NCI-H510A (cell line): ENCODE results near the gene ERBB3.
A peak's percentile ranks its signal among the peaks of the same experiment; 100 is the strongest.
"Not testable (repeated sequence)": the region's sequence is repeated elsewhere in the genome, so short reads cannot be mapped to it uniquely, and the experiment has no call there.

Experiments used
- DNase-seq: peaks from one replicate; lab custom pipeline; 2025; lab: John Stamatoyannopoulos, UW

ERBB3 gene

GRCh38 chr12:56116267-56117081 lies 36.5 kb downstream of the ERBB3 start, which contains the start of gene RPL41:
Gene RPL41, plus strand, starts transcription at chr12:56116633.
- peak; percentile 80 for DNase-seq

GRCh38 chr12:56117082-56117706 lies 37.2 kb downstream of the ERBB3 start:
- DNase-seq: not testable (repeated sequence)

DNA sequence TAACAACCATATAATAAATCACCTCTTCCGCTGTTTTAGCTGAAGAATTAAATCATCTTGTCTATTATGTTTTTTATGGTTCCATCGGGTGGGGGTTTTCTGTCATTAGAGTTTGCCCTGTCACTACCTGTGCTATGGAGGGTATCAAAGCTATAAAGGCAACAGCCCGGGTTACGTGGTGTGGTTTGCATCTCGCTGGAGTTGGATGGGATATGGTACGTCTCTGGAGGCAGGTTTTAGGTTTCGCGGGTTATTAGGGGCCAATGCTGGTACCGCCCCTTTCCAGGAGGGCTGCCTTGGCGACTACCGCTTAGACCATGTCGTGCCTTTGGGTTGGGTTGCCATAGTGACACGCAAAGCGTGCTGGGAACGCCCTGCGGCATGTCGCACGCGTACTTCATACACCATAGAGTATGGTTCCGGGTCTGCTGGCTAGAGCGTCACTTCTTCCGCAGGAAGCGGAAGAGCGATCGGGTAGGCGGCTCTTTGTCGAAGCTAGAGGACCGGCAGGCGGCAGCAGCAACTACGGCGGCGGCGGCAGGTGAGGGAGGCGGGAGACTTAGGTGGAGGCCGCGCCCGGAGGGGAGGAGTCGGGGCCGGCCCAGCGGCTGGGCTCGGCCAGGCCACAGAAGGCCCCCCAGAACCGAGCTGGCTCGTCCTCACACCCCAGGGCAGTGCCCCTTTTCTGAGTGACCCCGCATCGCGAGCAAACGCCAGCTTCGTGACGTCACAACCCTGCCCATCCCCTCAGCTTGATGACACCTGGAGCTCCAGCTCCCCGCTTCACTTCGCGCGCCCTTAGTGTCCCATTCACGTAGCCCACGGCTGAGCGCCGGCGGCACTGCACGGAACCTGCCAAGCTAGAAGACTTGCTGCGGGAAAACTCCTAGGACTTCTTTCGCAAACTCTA lies 38.1 kb downstream of the ERBB3 start, which contains the start of gene ZC3H10:
Gene ZC3H10 (plus strand): TSS at position 489 of the 910 bp plus-strand sequence. CDS start 2,297 bp downstream, outside the sequence.
- DNase-seq: peak; percentile 98

- no peak for DNase-seq
These were observed 38.9 kb downstream of the ERBB3 start for GRCh38 chr12:56118688-56119357.

GRCh38 chr12:56119361-56119796 lies 39.4 kb downstream of the ERBB3 start:
- DNase-seq: peak; percentile 57

DNA sequence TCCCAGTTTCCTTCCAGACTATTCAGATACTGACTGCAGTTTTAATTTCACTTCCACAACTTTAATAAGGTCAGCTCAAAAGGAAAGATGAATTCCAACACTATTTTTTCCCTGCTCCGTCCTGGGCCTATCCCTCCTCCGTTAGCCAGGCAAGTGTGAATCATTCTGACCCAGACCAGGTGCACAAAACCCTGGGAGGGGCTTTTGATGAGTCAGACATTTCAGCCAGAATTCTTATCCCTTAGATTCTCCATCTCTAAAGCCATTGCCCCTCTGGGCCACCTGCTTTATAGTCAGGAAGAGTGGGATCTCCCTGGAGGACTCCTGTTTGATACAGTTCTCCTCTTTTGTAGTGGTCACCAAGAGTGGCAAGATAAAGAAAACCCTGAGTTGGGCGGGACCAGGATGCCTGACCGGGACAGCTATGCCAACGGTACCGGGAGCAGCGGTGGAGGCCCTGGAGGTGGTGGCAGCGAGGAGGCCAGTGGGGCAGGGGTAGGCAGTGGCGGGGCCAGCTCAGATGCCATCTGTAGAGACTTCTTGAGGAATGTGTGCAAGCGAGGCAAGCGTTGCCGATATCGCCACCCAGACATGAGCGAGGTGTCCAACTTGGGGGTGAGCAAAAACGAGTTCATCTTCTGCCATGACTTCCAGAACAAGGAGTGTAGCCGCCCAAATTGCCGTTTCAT lies 40.3 kb downstream of the ERBB3 start:
- no peak for DNase-seq

DNA sequence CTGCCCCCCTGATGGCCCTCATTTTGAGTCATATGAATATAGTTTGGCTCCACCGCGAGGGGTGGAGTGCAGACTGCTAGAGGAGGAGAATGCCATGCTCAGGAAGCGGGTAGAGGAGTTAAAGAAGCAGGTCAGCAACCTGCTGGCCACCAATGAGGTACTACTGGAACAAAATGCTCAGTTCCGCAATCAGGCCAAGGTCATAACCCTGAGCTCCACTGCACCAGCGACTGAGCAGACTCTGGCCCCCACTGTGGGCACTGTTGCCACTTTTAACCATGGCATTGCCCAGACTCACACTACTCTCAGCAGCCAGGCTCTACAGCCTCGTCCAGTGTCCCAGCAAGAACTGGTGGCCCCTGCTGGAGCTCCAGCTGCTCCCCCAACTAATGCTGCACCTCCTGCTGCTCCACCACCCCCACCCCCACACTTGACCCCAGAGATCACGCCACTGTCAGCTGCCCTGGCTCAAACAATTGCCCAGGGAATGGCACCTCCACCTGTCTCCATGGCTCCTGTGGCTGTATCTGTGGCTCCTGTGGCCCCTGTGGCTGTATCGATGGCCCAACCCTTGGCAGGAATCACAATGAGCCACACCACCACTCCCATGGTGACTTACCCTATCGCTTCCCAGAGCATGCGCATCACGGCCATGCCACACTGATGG lies 41.4 kb downstream of the ERBB3 start:
- no peak for DNase-seq

DNA sequence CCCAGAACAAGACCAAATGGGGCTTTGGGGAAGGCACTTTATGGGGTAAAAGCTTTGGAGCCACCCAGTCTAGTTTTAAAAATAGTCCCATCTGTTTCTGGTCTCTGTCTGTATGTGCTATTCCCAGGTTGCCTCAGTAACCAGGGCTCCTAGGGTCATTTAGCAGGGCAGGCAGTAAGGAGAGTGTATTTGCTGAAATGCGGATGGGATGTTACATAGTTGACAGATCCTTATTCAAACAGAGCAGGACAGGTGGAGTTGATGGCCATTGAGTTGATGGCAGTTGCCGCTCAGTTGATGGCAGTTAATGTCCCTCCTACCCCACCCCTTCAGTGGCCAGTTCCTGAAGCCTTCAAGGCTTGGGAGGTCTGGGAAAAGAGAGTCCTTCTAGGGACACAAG lies 42.7 kb downstream of the ERBB3 start:
- peak; percentile 21 for DNase-seq

- no peak for DNase-seq
These were observed 44.2 kb downstream of the ERBB3 start for GRCh38 chr12:56124133-56124532.

- DNase-seq: no peak
These were observed 46.8 kb downstream of the ERBB3 start for GRCh38 chr12:56126732-56127239.

DNA sequence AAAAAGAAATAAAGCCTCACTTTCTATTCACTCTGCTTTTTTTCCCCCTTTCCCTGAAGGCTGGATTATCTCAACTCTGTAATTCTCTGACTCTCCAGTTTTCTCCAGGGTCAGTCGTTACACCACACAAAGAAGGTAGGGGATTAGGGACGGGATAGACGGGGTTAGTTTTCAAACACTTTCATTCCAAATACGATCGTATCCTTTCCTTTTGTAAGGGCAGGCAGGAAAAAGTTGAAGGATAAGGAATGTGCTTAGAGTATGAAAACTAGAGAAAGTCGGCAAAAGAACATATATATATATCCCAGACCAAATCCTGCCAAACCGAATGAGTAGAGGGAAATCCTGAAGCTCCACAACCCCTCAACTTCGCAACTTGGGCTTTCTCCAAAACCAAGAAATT lies 47.5 kb downstream of the ERBB3 start:
- no peak for DNase-seq

DNA sequence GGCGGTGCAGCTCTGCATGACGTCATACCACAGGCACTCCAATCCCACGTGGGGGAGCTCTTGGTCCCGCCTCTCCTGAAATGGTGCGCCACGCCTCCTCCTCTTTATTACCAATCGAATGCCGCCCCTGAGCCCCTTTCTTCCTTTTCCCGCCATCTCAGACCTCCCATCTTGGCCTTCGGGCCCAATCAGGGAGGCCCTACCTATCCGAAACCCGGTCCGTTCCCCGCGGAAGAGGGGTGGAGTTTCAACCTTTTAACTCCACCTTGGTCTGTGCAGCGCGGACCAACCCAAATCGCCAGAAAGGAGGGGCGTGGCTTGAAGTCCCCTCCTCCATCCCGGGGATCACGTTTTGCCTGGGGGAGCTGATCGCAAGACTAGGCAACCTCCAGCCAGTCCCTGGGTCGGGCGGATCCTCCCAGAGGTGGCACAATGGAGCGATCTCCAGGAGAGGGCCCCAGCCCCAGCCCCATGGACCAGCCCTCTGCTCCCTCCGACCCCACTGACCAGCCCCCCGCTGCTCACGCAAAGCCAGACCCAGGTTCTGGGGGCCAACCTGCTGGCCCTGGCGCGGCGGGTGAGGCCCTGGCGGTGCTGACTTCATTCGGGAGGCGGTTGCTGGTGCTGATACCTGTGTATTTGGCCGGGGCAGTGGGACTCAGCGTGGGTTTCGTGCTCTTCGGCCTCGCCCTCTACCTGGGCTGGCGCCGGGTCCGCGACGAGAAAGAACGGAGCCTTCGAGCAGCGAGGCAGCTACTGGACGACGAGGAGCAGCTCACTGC lies 48.1 kb downstream of the ERBB3 start, which contains the start of gene ESYT1:
Gene ESYT1 (plus strand): TSS at position 380 of the 782 bp plus-strand sequence. CDS start 53 bp downstream, at position 433.
- DNase-seq: peak; percentile 99

DNA sequence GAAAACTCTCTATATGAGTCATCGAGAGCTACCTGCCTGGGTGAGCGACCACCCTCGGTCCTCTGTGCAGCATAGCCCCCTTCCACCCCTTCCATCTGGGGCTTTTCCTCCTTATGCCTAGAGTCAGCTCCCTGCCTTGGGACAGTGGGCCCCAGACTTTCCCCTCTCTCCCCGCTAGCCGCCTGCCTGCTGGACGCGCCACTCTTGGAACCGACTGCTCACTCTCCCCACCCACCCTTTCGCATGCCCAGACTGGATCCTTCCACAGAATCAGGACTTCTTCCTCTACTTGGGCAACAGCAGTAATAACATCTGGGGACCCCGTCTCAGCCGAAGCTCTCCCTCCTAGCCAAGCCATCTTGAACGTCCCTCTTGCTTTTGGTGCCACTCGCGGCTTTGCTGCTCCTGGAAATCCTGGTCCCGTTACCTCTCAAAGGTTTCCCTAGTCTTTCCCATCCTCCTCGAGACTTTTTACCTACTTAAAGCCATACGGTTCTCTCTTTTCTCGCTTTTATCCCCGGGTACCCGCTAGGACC lies 48.8 kb downstream of the ERBB3 start:
- no peak for DNase-seq

DNA sequence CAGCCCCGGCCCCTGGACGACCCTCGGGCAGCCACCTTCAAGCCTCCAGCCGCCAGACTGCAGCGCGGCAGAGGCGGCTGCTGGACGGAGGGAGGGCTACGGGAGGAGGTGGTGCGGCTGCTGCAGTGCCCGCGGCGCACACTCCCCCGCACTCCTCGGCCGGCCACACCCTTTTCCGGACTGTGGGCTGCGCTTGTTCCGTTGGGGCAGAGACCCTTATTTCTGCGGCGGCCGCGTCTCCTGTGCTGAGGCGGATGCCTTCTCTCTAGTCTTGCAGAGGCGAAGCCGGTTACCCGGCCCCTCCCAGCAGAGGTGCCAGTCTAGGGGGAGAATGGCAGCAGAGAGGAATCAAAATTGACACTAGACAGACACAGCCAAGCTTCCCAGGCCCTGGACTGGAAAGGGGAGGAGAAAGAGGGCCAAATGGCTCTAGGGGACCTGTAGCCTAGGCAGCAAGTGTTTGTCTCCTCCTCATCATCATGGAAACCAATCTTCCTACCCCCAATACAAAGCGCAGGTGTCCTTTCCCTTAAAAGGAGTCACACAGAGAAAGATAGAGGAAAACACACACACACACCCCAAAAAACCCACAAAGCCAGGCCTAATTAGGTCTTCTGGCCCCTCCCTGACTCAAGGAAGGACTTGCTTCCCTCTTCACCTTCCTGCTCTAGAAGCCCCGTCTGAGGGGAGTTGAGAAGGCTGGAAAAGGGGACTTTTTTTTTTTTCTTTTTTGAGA lies 49.4 kb downstream of the ERBB3 start:
- no peak for DNase-seq

DNA sequence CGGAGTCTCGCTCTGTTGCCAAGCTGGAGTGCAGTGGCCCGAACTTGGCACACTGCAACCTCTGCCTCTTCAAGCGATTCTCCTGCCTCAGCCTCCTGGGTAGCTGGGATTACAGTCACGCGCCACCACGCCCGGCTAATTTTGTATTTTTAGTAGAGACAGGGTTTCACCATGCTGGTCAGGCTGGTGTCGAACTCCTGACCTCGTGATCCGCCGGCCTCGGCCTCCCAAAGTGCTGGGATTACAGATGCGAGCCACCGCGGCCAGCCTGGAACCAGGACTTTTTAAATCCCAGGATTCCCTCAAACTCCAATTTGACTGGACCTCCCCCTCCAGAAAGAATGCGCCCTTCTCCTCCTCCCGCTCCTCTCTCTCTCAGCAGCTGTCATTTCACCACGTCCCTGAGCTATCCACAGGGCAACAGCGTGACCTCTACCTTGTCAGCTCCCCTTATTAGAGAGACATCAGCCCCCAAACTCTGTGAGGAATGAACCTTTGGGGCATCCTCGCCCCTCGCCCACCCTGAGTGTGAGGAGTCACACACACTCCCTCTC lies 50.1 kb downstream of the ERBB3 start:
- no peak for DNase-seq

DNA sequence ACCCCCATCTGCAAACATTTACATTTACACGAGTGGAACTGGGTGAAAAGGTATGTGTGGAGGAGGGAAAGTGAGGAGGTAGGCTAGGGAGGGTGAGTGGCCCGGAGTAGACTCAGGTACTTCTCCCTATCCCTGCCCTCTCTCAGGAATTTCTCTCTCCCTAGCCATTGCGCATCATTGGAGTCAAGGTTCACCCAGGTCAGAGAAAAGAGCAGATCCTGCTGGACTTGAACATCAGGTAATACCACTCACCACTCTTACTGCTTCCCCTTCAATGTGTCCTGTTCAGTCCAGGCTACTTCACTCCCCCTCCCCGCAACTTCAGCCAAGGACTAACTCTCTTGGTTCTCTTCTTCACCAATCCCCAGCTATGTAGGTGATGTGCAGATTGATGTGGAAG lies 50.9 kb downstream of the ERBB3 start:
- DNase-seq: no peak

GRCh38 chr12:56134897-56135296 lies 54.9 kb downstream of the ERBB3 start:
- DNase-seq: no peak
